Nephron (organoid): ENCODE results near the gene ACSS1.

ENCODE experiments used
- H3K27ac Mint-ChIP-seq, 3 experiments: 2 replicates each; pipeline ENCODE4 v1.8.0; 2020; ENCODE audit warnings: mixed read lengths in 3 of 3, mild to moderate bottlenecking in 2 of 3, moderate library complexity in 1 of 3
- H3K27me3 Mint-ChIP-seq: 2 replicates; pipeline ENCODE4 v1.8.0; 2021; ENCODE audit warnings: low read depth, mild to moderate bottlenecking, moderate library complexity, mixed read lengths
- H3K36me3 Mint-ChIP-seq: 2 replicates; pipeline ENCODE4 v1.8.0; 2020; ENCODE audit warnings: low read depth, mixed read lengths
- H3K4me1 Mint-ChIP-seq: 2 replicates; pipeline ENCODE4 v1.8.0; 2020; ENCODE audit warnings: mixed read lengths
- H3K4me3 Mint-ChIP-seq, 3 experiments: 2 replicates each; pipeline ENCODE4 v1.8.0; 2020; ENCODE audit warnings: mild to moderate bottlenecking in 3 of 3, mixed read lengths in 3 of 3, moderate library complexity in 2 of 3
- H3K9me3 Mint-ChIP-seq: 2 replicates; pipeline ENCODE4 v1.8.0; 2020; ENCODE audit warnings: mixed read lengths
- TF ChIP-seq, protein P1 (sequence below), 3 experiments: fragments of 200-600 bp; sonication (generic); IDR thresholded peaks; one replicate each; pipeline ENCODE4 v1.5.0; 2021; ENCODE audit warnings: antibody characterized with exemption in 3 of 3; ENCODE audit not compliant: unreplicated experiment in 3 of 3

Gene ACSS1

DNA sequence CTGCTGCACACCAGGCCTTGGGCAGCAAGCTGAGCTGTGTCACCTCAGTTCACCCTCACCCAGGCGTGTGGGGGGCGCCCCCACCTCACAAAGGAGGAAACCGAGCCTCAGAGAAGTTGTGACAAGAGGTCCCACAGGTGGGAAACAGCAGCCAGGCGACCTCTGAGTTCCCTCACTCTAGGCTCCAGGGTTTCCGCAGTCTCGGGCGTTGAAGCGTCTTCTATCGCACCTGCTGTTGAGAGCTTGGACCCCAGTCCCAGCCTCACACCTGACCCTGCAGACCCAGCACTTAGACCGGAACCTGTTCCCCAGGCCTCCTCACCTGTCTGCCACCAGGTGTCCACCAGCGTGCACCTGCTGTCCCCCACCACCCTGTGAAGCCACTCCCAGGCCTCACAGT, 43.1 kb downstream of the ACSS1 start:
- Mint-ChIP-seq H3K4me1 (no peaks in the 10 kb centered on the region), H3K9me3 (no peaks in the 10 kb centered on the region), H3K27ac (no peak overlapping the region), H3K36me3 (no peaks in the 10 kb centered on the region), H3K27me3 (peaks cover 9% of the 10 kb centered on the region), H3K4me3 (no peak overlapping the region)
- TF ChIP-seq, protein P1, sequence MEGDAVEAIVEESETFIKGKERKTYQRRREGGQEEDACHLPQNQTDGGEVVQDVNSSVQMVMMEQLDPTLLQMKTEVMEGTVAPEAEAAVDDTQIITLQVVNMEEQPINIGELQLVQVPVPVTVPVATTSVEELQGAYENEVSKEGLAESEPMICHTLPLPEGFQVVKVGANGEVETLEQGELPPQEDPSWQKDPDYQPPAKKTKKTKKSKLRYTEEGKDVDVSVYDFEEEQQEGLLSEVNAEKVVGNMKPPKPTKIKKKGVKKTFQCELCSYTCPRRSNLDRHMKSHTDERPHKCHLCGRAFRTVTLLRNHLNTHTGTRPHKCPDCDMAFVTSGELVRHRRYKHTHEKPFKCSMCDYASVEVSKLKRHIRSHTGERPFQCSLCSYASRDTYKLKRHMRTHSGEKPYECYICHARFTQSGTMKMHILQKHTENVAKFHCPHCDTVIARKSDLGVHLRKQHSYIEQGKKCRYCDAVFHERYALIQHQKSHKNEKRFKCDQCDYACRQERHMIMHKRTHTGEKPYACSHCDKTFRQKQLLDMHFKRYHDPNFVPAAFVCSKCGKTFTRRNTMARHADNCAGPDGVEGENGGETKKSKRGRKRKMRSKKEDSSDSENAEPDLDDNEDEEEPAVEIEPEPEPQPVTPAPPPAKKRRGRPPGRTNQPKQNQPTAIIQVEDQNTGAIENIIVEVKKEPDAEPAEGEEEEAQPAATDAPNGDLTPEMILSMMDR (IDR thresholded peaks at IDR 0.05; ENCODE audit: unreplicated experiment in 3 of 3), result no peak

DNA sequence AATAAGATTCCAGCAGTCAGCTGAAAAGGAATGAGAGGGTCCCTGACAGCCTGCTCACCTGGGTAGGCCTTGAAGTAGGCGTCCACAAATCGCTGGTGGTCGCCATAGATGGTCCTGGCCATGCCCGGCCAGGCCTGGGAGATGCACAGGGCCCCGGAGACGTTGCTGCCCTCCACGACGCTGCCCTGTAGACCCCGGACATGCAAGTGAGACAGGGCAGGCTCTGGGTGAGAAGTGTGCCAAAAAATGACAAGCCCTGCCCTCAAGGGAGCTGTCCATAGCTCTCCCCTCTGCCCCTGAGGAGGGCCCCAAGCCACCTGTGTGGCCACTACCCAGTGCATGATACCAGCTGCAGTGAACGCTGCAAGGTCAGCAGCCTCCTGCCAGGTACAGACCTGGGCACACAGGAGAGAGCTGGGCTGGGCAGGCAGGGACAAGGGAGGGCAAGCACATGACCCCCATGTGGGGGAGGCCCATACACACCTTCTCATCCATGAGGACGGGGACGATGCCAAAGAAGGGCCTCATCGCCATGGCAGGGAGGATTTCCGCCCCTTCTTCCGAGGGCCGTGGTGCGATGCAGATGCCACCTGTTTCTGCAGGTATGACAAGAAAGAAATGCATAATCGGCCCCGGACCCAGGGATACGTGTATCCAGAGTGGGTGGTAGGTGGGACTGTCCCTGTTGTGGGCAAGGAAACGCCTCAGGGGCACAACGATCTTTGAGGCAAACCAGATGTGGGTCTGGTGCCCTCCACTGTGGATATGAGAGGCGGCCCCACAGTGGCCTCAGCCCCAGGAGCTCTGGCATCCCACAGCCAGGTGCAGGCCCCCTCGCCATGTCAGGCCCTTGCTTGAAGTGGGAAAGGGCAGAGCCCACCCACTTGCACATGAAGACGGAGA, 44.2 kb downstream of the ACSS1 start:
- no peak overlapping the region for H3K4me3 Mint-ChIP-seq
- no peaks in the 10 kb centered on the region for H3K9me3 Mint-ChIP-seq
- H3K27me3 Mint-ChIP-seq, result peaks cover 9% of the 10 kb centered on the region
- TF ChIP-seq, protein P1 (IDR thresholded peaks at IDR 0.05; ENCODE audit: unreplicated experiment in 3 of 3), result no peak
- H3K4me1 Mint-ChIP-seq, result no peaks in the 10 kb centered on the region
- H3K36me3 Mint-ChIP-seq, result no peaks in the 10 kb centered on the region
- no peak overlapping the region for H3K27ac Mint-ChIP-seq

DNA sequence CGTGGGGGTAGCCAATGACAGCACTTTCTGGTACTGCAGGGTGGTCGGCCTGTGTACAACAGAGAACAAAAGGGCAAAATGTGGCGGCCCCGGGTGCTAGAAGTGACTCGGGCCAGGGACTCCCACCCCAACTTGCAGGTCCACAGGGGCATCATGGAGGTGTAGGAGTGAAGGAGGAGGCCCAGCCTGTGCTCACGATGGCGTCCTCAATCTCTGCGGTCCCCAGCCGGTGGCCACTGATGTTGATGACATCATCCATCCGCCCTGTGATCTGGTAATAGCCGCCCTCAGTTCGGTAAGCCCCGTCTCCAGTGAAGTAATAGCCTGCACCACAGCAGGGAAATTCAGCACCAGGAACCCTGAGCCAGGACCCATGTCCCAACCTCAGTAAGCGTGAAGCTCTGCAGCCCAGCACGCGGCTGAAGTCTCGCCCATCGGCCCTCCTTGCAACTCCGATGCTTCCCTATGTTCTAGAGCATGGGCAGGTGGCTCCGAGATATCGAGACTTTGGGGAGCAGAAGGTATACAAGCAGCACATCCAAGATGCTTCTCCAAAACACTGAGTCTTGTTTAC, 45.2 kb downstream of the ACSS1 start:
- no peak overlapping the region for H3K27ac Mint-ChIP-seq
- no peak overlapping the region for H3K4me3 Mint-ChIP-seq
- TF ChIP-seq, protein P1 (IDR thresholded peaks at IDR 0.05; ENCODE audit: unreplicated experiment in 3 of 3), result no peak
- no peaks in the 10 kb centered on the region for H3K4me1 Mint-ChIP-seq
- H3K36me3 Mint-ChIP-seq, result no peaks in the 10 kb centered on the region
- peaks cover 1% of the 10 kb centered on the region for H3K27me3 Mint-ChIP-seq
- H3K9me3 Mint-ChIP-seq, result no peaks in the 10 kb centered on the region

DNA sequence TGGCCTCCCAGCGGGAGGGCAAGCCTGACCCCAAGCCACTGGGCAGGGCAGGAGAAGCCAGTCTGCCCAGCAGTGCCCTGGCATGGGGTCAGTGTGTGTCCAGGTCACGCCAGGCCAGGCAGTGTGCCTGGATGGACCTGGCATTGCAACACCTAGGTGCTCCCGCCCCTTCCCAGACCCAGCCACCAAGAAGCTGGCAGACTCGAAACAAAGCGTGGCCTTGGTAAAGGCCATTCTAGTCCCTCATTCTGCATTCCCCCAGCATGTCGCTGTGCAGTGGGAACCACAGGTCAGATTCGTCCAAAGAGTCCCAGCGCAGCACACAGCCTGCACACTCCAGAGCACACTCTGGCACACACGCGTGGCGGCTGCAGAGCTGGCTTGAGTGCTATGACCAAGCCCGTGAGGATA, 46.1 kb downstream of the ACSS1 start:
- no peaks in the 10 kb centered on the region for H3K27me3 Mint-ChIP-seq
- H3K4me3 Mint-ChIP-seq, result no peak overlapping the region
- TF ChIP-seq, protein P1 (IDR thresholded peaks at IDR 0.05; ENCODE audit: unreplicated experiment in 3 of 3), result no peak
- no peaks in the 10 kb centered on the region for H3K36me3 Mint-ChIP-seq
- no peaks in the 10 kb centered on the region for H3K9me3 Mint-ChIP-seq
- no peaks in the 10 kb centered on the region for H3K4me1 Mint-ChIP-seq
- H3K27ac Mint-ChIP-seq, result no peak overlapping the region

DNA sequence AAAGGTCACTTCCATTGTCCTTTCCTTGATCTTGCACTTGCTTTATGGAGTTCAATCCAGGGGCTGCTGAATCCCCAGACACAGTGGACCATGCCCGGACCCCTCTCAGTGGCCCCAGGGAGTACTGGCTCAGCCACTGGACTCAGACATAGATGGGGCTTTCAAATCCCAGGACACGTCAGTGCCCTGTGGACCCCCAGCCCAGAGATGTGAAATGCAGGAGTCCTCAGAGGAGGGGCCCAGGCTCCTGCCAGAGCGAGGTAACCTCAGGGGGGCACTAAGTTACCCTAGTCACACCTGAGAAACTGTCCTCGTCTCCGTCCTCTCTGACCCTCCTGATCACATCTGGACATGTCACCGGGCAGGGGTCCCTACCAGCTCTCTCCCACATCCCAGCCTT, 46.7 kb downstream of the ACSS1 start:
- no peak overlapping the region for H3K27ac Mint-ChIP-seq
- TF ChIP-seq, protein P1 (IDR thresholded peaks at IDR 0.05; ENCODE audit: unreplicated experiment in 3 of 3), result no peak
- no peaks in the 10 kb centered on the region for H3K9me3 Mint-ChIP-seq
- H3K4me3 Mint-ChIP-seq, result no peak overlapping the region
- no peaks in the 10 kb centered on the region for H3K36me3 Mint-ChIP-seq
- H3K4me1 Mint-ChIP-seq, result no peaks in the 10 kb centered on the region
- H3K27me3 Mint-ChIP-seq, result no peaks in the 10 kb centered on the region
